Neural cell (in vitro differentiated cells): ENCODE results near the gene ITPK1. TPM values are rescaled to one million over a fixed set of nuclear protein-coding genes. Genes with fewer than 3 reads are reported as not detected.

Experiments used
- H2AFZ ChIP-seq: fragments of 200-600, 300-800 bp; sonication (generic), shearing (Covaris generic); 2 replicates; pipeline ENCODE4 v1.6.0; 2014; ENCODE audit warnings: low read depth, mild to moderate bottlenecking, antibody characterized with exemption, low read length, moderate library complexity
- H3F3A ChIP-seq: fragments of 200-600 bp; shearing (Covaris generic); 2 replicates; pipeline ENCODE4 v1.6.1; 2016; ENCODE audit warnings: mild to moderate bottlenecking, moderate library complexity, mixed read lengths, antibody characterized with exemption, low read length; ENCODE audit not compliant: insufficient read depth, poor library complexity, severe bottlenecking
- H3K27ac ChIP-seq: fragments of 200-600, 300-800 bp; sonication (generic), shearing (Covaris generic); 2 replicates; pipeline ENCODE4 v1.5.1; 2014; ENCODE audit warnings: mild to moderate bottlenecking, low read length, moderate library complexity
- H3K27me3 ChIP-seq: fragments of 300-800, 200-600 bp; sonication (generic), shearing (Covaris generic); 2 replicates; pipeline ENCODE4 v1.6.0; 2014; ENCODE audit warnings: mild to moderate bottlenecking, low read depth, low read length, moderate library complexity; ENCODE audit not compliant: insufficient read depth
- H3K36me3 ChIP-seq: fragments of 300-800, 200-600 bp; sonication (generic), shearing (Covaris generic); 2 replicates; pipeline ENCODE4 v1.5.1; 2014; ENCODE audit warnings: mild to moderate bottlenecking, antibody characterized with exemption, low read length, moderate library complexity; ENCODE audit not compliant: insufficient read depth
- H3K4me2 ChIP-seq: fragments of 300-800, 200-600 bp; sonication (generic), shearing (Covaris generic); 2 replicates; pipeline ENCODE4 v1.6.0; 2014; ENCODE audit warnings: mild to moderate bottlenecking, low read length
- H3K4me3 ChIP-seq: fragments of 300-800, 200-600 bp; sonication (generic), shearing (Covaris generic); 2 replicates; pipeline ENCODE4 v1.5.1; 2014; ENCODE audit warnings: mild to moderate bottlenecking, low read length, moderate library complexity
- H3K79me2 ChIP-seq: fragments of 200-600 bp; shearing (Covaris generic); replicated peaks from 2 replicates; pipeline ENCODE4 v1.6.0; 2014; ENCODE audit warnings: mild to moderate bottlenecking, low read length, moderate library complexity; ENCODE audit not compliant: insufficient read depth
- H3K9ac ChIP-seq: fragments of 300-800, 200-600 bp; sonication (generic), shearing (Covaris generic); 2 replicates; pipeline ENCODE4 v1.6.1; 2016; ENCODE audit warnings: mild to moderate bottlenecking, low read length, mixed read lengths
- H3K9me2 ChIP-seq: fragments of 200-600 bp; shearing (Covaris generic); 2 replicates; pipeline ENCODE4 v1.6.1; 2016; ENCODE audit warnings: mild to moderate bottlenecking, low read length, mixed read lengths; ENCODE audit not compliant: insufficient read depth
- H3K9me3 ChIP-seq: fragments of 200-600, 300-800 bp; sonication (generic), shearing (Covaris generic); 2 replicates; pipeline ENCODE4 v1.6.1; 2016; ENCODE audit warnings: mild to moderate bottlenecking, mixed run types, low read length, moderate library complexity, mixed read lengths
- H4K20me1 ChIP-seq: fragments of 200-600 bp; shearing (Covaris generic); 2 replicates; pipeline ENCODE4 v1.6.1; 2016; ENCODE audit warnings: mild to moderate bottlenecking, mixed run types; ENCODE audit not compliant: insufficient read depth
- CTCF ChIP-seq: fragments of 450-650 bp; IDR thresholded peaks from 2 replicates; pipeline ENCODE4 v1.5.1; 2014; ENCODE audit warnings: antibody characterized with exemption, mild to moderate bottlenecking, moderate library complexity; ENCODE audit not compliant: poor library complexity, severe bottlenecking
- EP300 ChIP-seq: fragments of 450-650 bp; conservative IDR thresholded peaks from 2 replicates; pipeline ENCODE4 v1.6.1; 2014; ENCODE audit warnings: antibody characterized with exemption, mild to moderate bottlenecking, moderate library complexity; ENCODE audit not compliant: poor library complexity, severe bottlenecking
- EZH2 ChIP-seq: fragments of 200-600, 300-800 bp; shearing (Covaris generic), sonication (generic); IDR thresholded peaks from 2 replicates; pipeline ENCODE4 v1.6.1; 2014; ENCODE audit warnings: antibody characterized with exemption, low read length, borderline replicate concordance, mild to moderate bottlenecking; ENCODE audit not compliant: insufficient read depth, poor library complexity, severe bottlenecking
- MXI1 ChIP-seq: fragments of 450-650 bp; conservative IDR thresholded peaks from 2 replicates; pipeline ENCODE4 v1.6.1; 2014; ENCODE audit warnings: antibody characterized with exemption, mild to moderate bottlenecking; ENCODE audit not compliant: poor library complexity, severe bottlenecking
- POLR2AphosphoS5 ChIP-seq: IDR thresholded peaks from 2 replicates; pipeline ENCODE4 v1.6.1; 2012
- RAD21 ChIP-seq: fragments of 450-650 bp; conservative IDR thresholded peaks from 2 replicates; pipeline ENCODE4 v1.6.1; 2014; ENCODE audit warnings: antibody characterized with exemption, mild to moderate bottlenecking, moderate library complexity
- REST ChIP-seq: IDR thresholded peaks from 2 replicates; pipeline ENCODE4 v1.6.1; 2012; ENCODE audit warnings: borderline replicate concordance
- SMC3 ChIP-seq: fragments of 450-650 bp; conservative IDR thresholded peaks from 2 replicates; pipeline ENCODE4 v1.6.1; 2014; ENCODE audit warnings: antibody characterized with exemption, mild to moderate bottlenecking, moderate library complexity; ENCODE audit not compliant: poor library complexity
- TAF1 ChIP-seq: IDR thresholded peaks from 2 replicates; pipeline ENCODE4 v1.6.1; 2012; ENCODE audit warnings: low read depth
- polyA plus RNA-seq: library from polyadenylated mRNA; depleted of rRNA; stranded (reverse); fragments of >200 nt; gene quantifications from 2 replicates; pipeline ENCODE4 v1.2.3, GENCODE V29; 2014

Gene ITPK1
- polyA plus RNA-seq, 1 donor from 2014 or later = 65.0 TPM

- TF ChIP-seq EZH2 = no peak
- no peak for TF ChIP-seq REST
- no peak for TF ChIP-seq MXI1
- TF ChIP-seq CTCF = no peak
- H3K9me3 ChIP-seq = no peaks in the 10 kb centered on the region
- H4K20me1 ChIP-seq = no peaks in the 10 kb centered on the region
- no peak overlapping the region for H3K9ac ChIP-seq
- H3K4me3 ChIP-seq = no peak overlapping the region
- H3K27me3 ChIP-seq = no peaks in the 10 kb centered on the region
- no peaks in the 10 kb centered on the region for H3F3A ChIP-seq
- H3K36me3 ChIP-seq = no peaks in the 10 kb centered on the region
- H3K27ac ChIP-seq = no peak overlapping the region
- H3K79me2 ChIP-seq = no peaks in the 10 kb centered on the region
- H3K9me2 ChIP-seq = no peaks in the 10 kb centered on the region
- H3K4me2 ChIP-seq = no peak overlapping the region
- H2AFZ ChIP-seq = no peak overlapping the region
Observed at GRCh38 chr14:93054876-93055275, 60.8 kb downstream of the ITPK1 start.

- Histone ChIP-seq H3K9ac (no peak overlapping the region), H3K27ac (no peak overlapping the region), H3K27me3 (no peaks in the 10 kb centered on the region), H3K4me3 (no peak overlapping the region), H3K9me3 (no peaks in the 10 kb centered on the region), H4K20me1 (no peaks in the 10 kb centered on the region), H3F3A (no peaks in the 10 kb centered on the region), H3K36me3 (no peaks in the 10 kb centered on the region), H3K9me2 (no peaks in the 10 kb centered on the region), H2AFZ (no peak overlapping the region), H3K79me2 (no peaks in the 10 kb centered on the region), H3K4me2 (no peak overlapping the region)
- no peak for TF ChIP-seq CTCF
- TF ChIP-seq SMC3 = no peak
- no peak for TF ChIP-seq EP300
- TF ChIP-seq POLR2AphosphoS5 = no peak
- TF ChIP-seq TAF1 = no peak
- TF ChIP-seq MXI1 = no peak
- no peak for TF ChIP-seq RAD21
- no peak for TF ChIP-seq REST
- no peak for TF ChIP-seq EZH2
Observed at GRCh38 chr14:93054006-93054405, 61.7 kb downstream of the ITPK1 start.
